HG03432 (cell line): ENCODE data around the gene DUOXA2.

ENCODE experiments used
- ATAC-seq: cut with Tn5 transposase; IDR thresholded peaks from one replicate; pipeline ENCODE4 v1.9.1; 2021; ENCODE audit warnings: mild to moderate bottlenecking, moderate library complexity; ENCODE audit not compliant: unreplicated experiment

DUOXA2 gene

DNA sequence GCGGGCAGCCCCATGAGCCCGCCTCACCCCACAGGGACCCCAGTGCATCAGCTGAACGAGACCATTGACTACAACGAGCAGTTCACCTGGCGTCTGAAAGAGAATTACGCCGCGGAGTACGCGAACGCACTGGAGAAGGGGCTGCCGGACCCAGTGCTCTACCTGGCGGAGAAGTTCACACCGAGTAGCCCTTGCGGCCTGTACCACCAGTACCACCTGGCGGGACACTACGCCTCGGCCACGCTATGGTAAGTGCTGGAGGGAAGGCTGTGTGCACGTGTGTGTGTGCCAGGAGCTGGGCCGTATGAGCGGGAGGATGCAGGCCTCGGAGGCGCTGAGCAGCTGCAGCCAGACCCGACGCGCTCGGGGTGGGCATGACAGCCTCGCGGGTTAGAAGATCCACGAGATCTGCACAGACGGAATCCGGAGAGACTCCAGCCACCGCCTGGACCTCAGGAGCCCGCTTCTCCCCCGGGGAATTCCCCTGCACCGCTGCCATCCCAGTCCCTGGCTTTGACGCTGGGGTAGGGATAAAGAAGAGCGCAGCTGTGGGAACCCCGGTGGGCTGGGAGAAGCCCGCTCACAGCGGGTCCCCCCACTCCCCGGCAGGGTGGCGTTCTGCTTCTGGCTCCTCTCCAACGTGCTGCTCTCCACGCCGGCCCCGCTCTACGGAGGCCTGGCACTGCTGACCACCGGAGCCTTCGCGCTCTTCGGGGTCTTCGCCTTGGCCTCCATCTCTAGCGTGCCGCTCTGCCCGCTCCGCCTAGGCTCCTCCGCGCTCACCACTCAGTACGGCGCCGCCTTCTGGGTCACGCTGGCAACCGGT lies 2.6 kb downstream of the DUOXA2 start:
- no peak for ATAC-seq

DNA sequence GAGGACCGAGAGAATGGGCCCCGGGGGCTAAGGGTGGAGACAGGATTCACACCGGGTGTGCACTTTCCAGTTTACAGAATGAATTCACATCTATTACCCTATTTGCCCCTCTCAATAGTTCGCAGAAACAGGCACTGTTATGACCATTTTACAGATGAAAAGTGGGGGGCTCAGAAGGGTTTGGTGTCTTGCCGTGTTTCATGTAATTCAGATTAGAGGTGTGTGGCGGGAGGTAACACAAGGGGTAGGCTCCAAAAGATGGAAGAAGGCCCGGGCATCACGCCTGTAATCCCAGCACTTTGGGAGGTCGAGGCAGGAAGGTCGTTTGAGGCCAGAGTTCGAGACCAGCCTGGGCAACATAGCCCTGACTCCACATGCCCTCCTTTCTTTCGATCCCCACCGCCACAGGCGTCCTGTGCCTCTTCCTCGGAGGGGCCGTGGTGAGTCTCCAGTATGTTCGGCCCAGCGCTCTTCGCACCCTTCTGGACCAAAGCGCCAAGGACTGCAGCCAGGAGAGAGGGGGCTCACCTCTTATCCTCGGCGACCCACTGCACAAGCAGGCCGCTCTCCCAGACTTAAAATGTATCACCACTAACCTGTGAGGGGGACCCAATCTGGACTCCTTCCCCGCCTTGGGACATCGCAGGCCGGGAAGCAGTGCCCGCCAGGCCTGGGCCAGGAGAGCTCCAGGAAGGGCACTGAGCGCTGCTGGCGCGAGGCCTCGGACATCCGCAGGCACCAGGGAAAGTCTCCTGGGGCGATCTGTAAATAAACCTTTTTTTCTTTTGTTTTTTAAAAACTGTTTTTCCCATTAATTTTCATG lies 3.4 kb downstream of the DUOXA2 start:
- peak; percentile 29 for ATAC-seq

DNA sequence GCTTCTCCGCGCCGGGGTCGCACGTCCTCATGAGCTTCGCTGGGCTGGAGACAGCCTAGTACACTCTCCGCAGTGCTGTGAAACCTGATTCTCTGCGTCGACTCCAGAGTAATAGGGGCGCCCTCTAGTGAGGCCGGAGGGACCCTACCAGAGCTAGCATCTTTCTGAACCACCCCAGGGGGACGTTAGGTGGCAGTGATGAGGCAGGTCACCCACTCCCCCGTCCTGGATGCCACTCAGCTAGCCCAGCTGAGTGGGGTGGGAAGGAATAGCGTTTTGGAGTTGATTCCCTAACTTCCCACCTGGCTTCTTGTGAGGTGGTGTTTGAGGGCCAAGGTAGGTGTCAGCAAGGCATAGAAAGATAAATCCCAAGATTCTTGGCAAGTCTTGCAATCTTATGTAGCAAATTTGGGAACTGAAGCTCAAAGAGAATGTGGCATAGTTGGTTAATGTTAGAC lies 4.0 kb downstream of the DUOXA2 start:
- ATAC-seq, result peak; percentile 93

DNA sequence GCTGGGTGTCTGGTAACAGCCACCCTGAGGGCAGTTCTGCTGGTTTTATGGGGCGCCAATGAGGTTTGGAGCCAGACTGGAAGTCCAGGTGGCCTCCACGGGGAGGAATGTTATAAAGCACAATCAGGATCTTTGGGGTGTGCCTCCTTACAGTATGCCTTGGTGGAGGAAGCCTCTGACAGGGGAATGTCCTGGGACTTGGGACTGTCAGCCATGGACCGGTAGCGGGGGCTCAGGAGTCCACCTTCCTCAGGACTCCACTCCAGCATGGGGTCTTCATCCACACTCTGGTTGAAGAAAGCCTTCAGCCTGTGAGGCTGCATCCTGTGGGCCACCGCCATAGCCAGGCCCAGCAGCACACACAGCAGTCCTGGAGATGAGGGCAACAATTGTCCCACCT lies 4.9 kb downstream of the DUOXA2 start:
- ATAC-seq, result no peak

DNA sequence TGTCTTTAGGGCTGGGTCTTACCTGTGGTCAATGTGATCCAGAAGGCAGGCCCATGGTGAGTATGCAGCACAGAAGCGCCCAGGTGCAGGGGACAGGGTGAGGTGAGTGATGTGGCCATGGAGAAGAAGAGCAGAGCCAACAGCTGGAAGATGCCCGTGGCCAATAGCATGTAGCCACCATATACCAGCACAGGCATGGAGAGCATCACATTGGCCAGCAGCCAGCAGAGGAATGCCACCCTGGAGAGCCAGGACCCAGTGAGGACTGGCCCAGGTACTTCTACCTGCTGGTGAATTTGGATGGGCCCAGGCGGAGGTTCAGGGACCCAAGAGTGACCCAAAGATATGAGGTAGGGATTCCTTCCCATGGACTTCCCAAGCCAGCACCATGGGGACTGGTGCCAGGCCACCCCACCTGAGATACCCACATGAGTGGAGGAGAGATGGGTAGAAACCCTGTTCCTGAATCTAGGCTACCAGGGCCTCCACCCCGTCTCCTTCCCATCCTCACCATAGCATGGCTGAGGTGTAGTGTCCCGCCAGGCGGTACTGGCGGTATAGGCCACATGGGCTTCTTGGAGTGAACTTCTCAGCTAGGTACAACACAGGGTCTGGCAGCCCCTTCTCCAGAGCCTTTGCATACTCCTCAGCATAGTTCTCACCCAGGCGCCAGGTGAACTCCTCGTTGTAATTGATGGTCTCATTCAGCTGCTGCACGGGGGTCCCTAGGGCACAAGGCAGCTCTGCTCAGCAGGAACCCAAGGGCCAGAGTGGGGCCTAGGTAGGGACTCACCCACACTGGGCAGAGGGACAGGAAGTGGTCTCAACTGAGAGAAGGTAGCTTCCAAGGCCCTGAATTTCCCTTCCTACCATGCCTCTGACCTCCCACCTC lies 6.2 kb downstream of the DUOXA2 start:
- ATAC-seq, result no peak

DNA sequence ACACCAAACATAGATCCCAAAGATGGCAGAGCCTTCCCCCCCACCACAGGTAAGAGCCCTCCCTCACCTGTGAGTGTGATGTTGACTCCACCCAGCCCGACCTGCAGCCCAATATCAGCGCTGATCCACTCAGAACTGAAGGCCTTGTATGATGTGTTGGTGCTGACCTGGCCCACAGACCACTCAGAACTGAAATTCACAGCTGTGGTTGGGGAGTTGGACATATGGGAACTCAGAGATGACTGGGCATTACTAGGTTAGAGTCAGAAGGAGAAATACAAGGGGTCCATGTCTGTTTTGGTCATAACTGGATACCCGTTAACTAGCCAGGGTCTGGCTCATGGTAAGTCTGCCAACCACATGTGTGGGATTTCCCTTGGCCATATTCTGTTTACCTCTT lies 6.9 kb downstream of the DUOXA2 start:
- ATAC-seq, result no peak

DNA sequence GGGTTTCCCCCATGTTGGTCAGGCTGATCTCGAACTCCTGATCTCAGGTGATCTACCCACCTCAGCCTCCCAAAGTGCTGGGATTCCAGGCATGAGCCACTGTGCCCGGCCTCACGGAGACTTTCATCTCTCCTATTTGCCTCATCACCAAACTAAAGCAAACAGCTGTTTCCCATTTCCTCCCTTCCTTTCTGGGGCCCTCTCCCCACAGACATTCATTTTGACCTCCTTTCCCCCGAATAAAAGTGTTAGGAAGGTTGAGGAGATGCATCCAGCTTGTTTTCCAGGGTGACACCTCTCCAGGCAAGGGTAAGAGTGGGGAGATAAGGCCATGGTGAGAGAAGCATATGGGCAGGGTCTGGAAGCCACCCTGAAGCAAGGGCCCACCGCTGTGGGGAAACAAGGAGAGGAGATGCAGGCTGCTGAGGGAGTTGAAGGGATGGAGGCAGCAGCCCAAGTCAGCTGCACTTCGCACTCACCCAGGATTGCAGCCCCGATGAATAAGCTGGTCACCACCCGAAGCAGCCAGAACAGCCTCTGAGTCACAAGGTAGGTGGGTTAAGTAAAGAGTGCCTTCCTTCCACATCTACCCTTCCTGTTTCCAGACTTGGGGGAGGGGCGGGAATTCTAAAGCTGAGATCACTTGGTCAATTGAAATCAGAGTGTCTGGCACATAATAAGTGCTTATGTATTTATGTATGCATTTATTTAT lies 7.7 kb downstream of the DUOXA2 start:
- ATAC-seq, result no peak

DNA sequence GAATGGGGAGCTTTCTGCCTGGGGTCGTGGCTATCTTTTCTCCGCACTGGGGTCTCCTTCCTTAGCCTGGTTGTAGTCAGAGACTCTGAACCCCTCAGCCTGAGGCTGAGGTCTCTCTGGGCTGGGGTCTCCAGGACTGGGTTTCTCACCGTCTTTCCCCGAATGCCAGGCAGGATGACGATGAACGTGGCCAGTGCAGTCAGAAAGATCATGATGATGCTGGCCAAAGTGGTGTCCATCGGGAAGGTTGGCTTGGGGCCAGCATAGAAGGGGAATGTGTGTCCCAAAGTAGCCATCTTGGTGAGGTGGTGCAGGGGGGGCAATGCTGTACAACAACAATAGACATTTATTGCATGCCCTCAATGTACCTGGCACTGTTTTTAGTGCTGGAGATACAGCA lies 8.6 kb downstream of the DUOXA2 start:
- ATAC-seq, result no peak

DNA sequence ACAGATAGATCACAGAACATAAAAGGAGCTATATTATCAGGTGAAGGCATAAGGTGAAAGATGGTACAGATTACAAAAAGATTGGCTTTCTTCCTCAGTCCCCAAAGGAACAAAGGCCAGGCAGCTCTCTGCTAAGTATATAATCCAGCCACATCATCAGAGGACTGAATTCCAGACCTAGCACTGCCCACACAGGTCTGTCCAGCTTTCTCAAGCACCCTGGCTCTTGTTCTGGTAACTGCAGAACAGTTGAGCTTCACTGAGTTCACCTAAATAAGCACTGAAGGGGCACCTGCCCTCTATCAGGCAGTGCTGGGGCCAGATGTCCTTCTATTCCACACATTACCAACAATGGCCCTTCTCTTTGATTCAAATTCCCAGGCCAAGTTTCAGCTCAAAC lies 9.3 kb downstream of the DUOXA2 start:
- no peak for ATAC-seq

DNA sequence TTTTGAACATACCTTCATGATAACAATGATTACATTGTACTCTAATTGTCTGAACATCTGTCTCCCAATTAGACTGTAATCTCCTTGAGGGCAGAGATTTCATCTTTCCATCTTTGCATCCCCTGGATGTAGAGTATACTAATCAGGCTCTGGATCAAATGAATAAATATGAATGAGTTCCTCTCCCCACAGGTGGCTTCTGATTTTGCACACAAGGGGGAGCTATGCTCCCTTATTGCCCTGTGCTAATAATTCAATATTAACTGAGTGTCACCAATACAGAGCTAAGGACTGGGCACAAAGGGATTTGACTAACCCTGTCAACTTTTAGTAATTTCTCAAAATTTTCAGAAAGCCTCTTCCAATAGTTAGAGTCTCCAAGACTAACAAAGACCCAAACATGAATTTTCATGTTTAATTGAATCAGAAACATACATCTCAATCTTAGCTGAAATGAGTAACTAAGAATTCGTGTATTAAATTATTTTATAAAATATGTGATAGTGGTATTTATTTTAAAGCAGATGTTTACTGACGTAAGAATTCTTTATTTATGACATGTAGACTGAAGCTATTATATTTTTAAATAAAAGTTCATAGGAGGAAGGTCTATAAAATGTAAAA lies 12.5 kb downstream of the DUOXA2 start:
- no peak for ATAC-seq

DNA sequence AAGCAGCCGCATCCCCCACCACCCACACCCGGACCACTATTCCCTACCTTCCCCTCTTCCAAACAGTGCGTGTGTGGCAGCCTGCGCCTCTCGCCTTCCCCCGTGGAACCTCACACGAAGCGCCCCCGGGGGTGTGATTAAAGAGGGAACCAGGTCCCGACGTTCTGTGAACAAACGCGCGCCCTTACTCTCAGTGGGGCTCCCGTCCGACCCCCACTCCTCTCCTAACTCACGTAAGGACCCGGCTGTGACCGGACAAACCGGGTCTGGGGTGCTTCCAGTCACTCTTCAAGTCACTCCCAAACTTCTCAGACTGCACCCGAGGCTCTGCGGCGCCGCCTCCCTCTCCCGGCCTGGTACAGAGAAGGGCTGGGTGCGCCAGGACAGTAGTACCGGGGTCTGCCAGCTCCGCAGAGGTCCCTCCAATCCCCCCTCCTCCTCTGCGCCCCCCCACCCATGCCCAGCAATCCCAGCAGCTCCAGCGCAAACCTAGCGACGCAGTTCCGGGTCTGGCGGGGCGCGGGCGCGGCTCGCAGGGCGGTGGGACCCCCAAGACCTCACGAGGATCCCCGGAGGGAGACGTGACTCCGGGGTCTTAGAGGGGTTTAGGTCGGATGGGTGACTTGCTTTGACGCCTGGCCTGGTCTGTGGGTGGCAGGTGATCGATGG lies 15.0 kb downstream of the DUOXA2 start:
- ATAC-seq, result no peak

DNA sequence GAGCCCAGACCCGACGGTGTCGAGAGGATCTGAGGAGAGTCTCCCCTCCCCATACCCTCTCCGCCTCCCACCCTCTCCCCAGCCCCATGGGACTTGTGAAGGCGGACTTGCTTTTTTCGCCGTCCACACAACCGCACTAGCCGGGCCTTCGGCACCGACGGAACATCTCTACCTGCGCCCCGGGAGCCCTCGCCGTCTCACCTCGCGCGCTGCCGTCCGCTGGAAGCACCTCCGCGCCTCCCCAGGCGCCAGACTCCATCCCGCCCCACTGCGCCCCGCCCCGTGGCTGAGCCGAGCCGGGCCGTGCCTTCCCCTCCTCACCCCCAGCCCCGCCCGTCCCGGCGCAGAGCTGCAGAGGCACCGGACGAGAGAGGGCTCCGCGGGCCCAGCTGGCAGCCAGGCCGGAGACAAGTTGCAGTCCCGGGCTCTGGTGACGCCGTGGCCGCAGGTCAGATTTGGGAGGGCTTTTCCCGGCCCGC lies 15.6 kb downstream of the DUOXA2 start, which contains the start of the genes DUOX1 and DUOXA1:
Gene DUOX1 (plus strand): TSS at position 344 of the 479 bp plus-strand sequence. CDS start 1,973 bp downstream, outside the sequence.
Gene DUOXA1 (minus strand): TSS at position 229 of the 479 bp plus-strand sequence. CDS start 6,865 bp downstream, outside the sequence.
- ATAC-seq, result no peak

DNA sequence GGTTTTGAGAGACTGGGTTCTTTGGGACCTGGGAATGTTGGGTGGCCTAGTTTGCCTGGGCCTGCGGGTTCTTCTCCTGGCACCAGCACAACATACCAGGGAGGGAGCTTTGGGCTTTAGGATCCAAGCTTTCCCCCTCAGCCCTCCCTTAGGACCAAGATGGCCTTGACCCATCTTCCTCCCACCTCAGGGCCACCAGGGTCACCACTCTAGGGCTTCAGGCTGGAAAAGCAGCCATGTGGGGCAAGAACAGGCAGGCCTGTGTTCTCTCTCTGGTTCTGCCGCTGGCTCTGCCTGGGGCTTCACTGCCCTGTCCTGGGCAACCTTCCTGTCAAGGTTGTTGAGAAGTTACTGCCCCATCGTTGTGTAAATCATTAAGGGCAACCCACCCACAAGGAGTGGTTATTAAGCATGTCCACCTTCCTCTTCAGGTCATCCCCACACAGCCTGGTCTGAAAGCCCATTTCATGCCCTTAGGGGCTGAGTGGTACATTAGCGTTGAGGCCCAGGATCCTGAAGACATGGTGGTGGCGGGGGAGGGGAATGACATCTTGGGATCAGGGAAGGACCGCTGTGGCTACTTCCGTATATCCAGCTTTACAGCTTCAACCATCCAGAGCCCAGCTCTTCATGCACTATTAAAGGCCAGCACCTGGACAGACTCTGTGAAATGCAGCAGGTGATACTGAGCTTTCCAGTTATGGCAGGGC lies 16.3 kb downstream of the DUOXA2 start:
- ATAC-seq, result no peak

DNA sequence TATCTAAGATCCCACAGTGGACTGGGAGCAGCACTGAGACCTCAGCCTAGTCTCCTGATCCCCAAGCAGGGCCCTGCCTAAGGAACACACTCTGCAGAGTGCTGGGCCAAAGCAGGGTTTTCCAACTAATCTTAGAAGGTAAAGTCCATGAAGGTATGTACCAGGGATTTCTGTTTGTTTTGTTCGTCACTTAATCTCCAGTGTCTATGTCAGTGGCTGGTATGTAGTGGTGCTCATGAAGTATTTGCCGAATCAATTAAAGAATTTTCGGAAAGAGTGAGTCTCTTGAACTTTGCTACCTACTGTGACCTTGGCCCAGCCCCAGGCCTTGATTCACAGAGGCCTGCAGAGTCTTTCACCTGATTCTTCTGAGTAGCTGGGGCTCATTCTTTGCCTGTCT lies 17.4 kb downstream of the DUOXA2 start:
- ATAC-seq, result no peak

DNA sequence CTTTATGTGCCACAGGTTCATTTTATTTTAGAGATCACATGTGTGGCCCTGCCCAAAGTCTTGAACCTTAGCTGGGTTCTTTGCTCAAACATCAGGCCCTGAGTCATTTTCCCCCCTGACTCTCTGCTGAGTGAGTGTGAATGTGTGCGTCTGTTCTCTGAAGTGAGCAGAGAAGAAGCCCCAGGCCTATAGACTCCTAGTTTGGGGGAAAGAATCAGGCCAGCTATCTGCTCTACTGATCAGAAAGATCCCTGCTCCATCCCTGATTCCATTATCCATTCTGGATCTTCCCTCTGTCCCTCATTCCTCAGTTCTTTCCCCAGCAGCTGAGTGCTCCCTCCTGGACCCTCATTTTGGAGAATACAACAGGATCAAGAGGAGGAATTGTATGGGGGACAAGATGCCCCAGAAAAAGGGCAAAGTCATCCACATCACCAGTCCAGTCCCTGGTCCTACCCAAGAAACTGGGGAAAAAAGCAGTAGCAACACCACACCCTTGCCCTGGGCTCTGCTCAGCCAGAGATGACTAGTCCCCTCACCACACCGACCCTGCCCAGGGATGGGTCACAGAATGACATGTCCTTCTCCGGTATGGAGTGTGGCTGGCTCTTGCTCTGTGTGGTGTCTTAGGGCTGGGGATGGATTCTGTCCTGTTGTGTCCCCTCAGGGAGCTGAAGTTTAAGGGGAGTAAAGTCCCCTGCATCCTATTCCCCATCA lies 18.9 kb downstream of the DUOXA2 start:
- no peak for ATAC-seq

DNA sequence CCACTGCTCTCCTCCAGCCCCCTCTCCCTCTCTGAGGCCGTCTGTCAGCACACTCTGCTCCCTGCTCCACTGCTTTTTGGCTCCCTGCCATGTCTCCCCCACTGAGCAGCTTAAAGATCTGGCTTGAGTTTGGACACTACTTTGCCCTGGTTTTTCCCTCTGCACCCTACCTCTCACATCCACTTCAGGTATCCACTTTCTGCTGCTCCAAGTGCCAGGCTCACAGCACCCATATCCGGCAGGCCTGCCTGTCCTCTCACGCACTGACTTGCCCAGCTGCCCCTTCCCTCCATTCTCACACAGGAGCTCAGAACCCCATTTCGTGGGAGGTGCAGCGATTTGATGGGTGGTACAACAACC lies 19.4 kb downstream of the DUOXA2 start:
- no peak for ATAC-seq

DNA sequence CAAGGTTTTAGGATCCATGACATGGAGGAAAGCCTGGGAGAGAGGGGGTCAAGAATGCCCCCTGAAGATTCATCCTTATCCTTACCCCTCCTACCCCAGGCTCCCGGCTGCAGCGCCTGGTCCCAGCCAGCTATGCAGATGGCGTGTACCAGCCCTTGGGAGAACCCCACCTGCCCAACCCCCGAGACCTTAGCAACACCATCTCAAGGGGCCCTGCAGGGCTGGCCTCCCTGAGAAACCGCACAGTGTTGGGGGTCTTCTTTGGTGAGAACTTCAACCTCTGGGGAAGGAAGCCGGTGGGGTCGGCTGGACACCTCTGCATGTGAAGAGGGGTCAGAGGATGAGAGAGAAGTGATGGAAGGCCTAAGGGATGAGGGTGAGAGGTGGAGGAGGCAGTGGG lies 19.9 kb downstream of the DUOXA2 start:
- ATAC-seq, result no peak
